GM12878 (cell line): ENCODE data around the gene CD63. TPM values are rescaled to one million over a fixed set of nuclear protein-coding genes. Genes with fewer than 3 reads are reported as not detected.

Experiments used
- BHLHE40 ChIP-seq, 2 experiments: fragments of 450-650 bp in 1 of 2; IDR thresholded peaks; 2 replicates each; pipeline ENCODE4 v1.6.1; 2011 to 2017; ENCODE audit warnings: low read depth in 2 of 2, borderline replicate concordance in 1 of 2, improper control_type of control experiment in 1 of 2, low read length in 1 of 2, mild to moderate bottlenecking in 1 of 2
- BMI1 ChIP-seq: fragments of 450-650 bp; IDR thresholded peaks from 2 replicates; pipeline ENCODE4 v1.6.1; 2016; ENCODE audit warnings: mild to moderate bottlenecking, moderate library complexity, borderline replicate concordance
- EZH2 ChIP-seq: IDR thresholded peaks from 2 replicates; pipeline ENCODE4 v1.6.1; 2012; ENCODE audit warnings: low read depth, mild to moderate bottlenecking, control low read depth, inconsistent platforms, low read length, borderline replicate concordance; ENCODE audit not compliant: control insufficient read depth
- GABPA ChIP-seq: IDR thresholded peaks from 2 replicates; pipeline ENCODE4 v1.6.1; 2014; ENCODE audit warnings: antibody characterized with exemption, low read depth, mild to moderate bottlenecking, inconsistent platforms
- GATAD2B ChIP-seq: fragments of 450-650 bp; conservative IDR thresholded peaks from 2 replicates; pipeline ENCODE4 v1.6.1; 2017; ENCODE audit warnings: low read depth, mild to moderate bottlenecking, moderate library complexity
- KLF5 ChIP-seq: fragments of 450-650 bp; IDR thresholded peaks from 2 replicates; pipeline ENCODE4 v1.6.1; 2014; ENCODE audit warnings: mild to moderate bottlenecking; ENCODE audit not compliant: partially characterized antibody
- MXI1 ChIP-seq: fragments of 150-350 bp; IDR thresholded peaks from 2 replicates; pipeline ENCODE4 v1.6.1; 2011; ENCODE audit warnings: low read depth, mild to moderate bottlenecking, inconsistent platforms, low read length, improper control_type of control experiment
- RAD51 ChIP-seq: fragments of 450-650 bp; IDR thresholded peaks from 2 replicates; pipeline ENCODE4 v1.6.1; 2016; ENCODE audit warnings: moderate library complexity, mild to moderate bottlenecking, inconsistent platforms
- RBBP5 ChIP-seq: fragments of 200-600 bp; sonication (generic); conservative IDR thresholded peaks from 2 replicates; pipeline ENCODE4 v1.6.1; 2016
- SP1 ChIP-seq: IDR thresholded peaks from one replicate; pipeline ENCODE4 v1.6.1; 2011; ENCODE audit warnings: low read depth, low read length
- SREBF1 ChIP-seq: IDR thresholded peaks from 2 replicates; pipeline ENCODE4 v1.6.1; 2012; ENCODE audit warnings: mild to moderate bottlenecking, low read length
- YBX1 ChIP-seq: fragments of 450-650 bp; IDR thresholded peaks from 2 replicates; pipeline ENCODE4 v1.6.1; 2016; ENCODE audit warnings: antibody characterized with exemption
- ZNF207 ChIP-seq: fragments of 450-650 bp; IDR thresholded peaks from 2 replicates; pipeline ENCODE4 v1.6.1; 2014; ENCODE audit warnings: antibody characterized with exemption, mild to moderate bottlenecking, borderline replicate concordance
- polyA plus RNA-seq, 11 experiments: library from polyadenylated mRNA; depleted of rRNA in 4 of 11; unstranded in 6 of 11; stranded (reverse) in 5 of 11; fragments of >200 nt; fragmentation: Nextera tagmentation in 4 of 11; fragmentation: Illumina TruSeq in 1 of 11; extraction: Ambion mirVana in 4 of 11; extraction: Trizol in 1 of 11; gene quantifications; 1 replicate in 1 of 11; 2 replicates in 10 of 11; pipeline versions ENCODE4 v1.2.1 to v1.2.3, GENCODE V29; 2011 to 2016; ENCODE audit warnings: inconsistent platforms in 2 of 11, missing spikeins in 2 of 11, low read depth in 1 of 11
- total RNA-seq, 4 experiments: library from RNA; depleted of rRNA in 3 of 4; stranded (reverse); fragments of >200 nt in 3 of 4; fragmentation: Illumina TruSeq in 1 of 4; extraction: Trizol in 1 of 4; gene quantifications; 2 replicates each; pipeline versions ENCODE4 v1.2.1 to v1.2.3, GENCODE V29; 2013 to 2021
- TF ChIP-seq, protein P1 (sequence below): fragments of 450-650 bp; IDR thresholded peaks from 2 replicates; pipeline ENCODE4 v1.6.1; 2017; ENCODE audit warnings: mild to moderate bottlenecking, moderate library complexity
- TF ChIP-seq, protein P2 (sequence below), 3 experiments: IDR thresholded peaks in 2 of 3; conservative IDR thresholded peaks in 1 of 3; 2 replicates each; pipeline ENCODE4 v1.5.1; 2011; ENCODE audit warnings: low read depth in 3 of 3, low read length in 3 of 3, mild to moderate bottlenecking in 3 of 3, control low read depth in 2 of 3, moderate library complexity in 2 of 3, inconsistent platforms in 1 of 3, mixed read lengths in 1 of 3; ENCODE audit not compliant: control insufficient read depth in 2 of 3, insufficient read depth in 1 of 3; ENCODE audit errors: extremely low read depth in 1 of 3
- TF ChIP-seq, protein P3 (sequence below): fragments of 450-650 bp; IDR thresholded peaks from 2 replicates; pipeline ENCODE4 v1.6.1; 2017; ENCODE audit warnings: low read depth, mild to moderate bottlenecking, moderate library complexity

The CD63 gene
- total and polyA plus RNA-seq, 10 of the 15 experiments (the other 5 are each of a cell fraction or from before 2014, with no cell fraction given) = 147 to 220 (median 183) TPM

DNA sequence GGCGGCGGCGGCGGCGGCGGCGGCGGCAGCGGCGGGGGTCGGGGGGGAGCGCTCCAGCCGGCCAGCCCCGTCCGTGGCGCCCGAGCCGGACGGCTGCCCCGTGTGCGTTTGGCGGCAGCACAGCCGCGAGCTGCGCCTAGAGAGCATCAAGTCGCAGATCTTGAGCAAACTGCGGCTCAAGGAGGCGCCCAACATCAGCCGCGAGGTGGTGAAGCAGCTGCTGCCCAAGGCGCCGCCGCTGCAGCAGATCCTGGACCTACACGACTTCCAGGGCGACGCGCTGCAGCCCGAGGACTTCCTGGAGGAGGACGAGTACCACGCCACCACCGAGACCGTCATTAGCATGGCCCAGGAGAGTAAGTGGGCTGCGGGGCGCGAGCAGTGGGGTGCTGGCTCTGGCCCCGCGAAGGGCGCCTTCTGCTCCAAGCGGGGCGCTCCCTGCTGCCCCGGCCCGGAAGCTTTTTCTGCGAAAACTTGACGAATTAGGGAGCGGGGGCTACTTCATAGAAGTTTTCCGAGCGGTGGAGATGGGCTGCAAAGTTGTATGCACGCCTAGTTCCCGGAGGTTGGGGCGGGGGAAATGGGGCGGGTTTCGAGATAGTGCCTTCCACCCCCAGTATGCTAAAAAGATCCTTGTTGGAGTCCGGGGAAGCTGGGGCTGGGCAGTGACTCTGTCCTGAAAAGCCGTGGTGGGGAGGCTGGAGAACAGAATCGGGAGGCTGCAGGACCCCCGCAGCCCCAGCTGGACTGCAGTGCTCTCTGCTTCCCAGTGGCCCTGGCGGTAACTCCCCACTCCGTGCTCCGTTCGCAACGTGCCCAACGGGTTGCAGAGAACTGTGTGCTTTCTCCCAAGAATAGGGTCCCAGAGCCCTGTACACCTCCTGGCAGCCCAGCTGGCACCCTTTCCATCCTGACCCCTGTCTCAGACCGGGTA is 14.9 kb upstream of the CD63 start (continued):
- TF ChIP-seq MXI1 (no peak; the same call in 1 of the 2 replicates), GABPA (no peak), YBX1 (no peak), SP1 (no peak), BHLHE40 (IDR thresholded peaks at IDR 0.05; ENCODE audit: borderline replicate concordance in 1 of 2, low read depth in 2 of 2, low read length in 1 of 2) (no peak), KLF5 (no peak), GATAD2B (peak; percentile 50; the same call in 1 of the 2 replicates), RAD51 (no peak), SREBF1 (no peak), ZNF207 (no peak), RBBP5 (no peak), EZH2 (no peak), BMI1 (no peak)
- TF ChIP-seq, protein P1, sequence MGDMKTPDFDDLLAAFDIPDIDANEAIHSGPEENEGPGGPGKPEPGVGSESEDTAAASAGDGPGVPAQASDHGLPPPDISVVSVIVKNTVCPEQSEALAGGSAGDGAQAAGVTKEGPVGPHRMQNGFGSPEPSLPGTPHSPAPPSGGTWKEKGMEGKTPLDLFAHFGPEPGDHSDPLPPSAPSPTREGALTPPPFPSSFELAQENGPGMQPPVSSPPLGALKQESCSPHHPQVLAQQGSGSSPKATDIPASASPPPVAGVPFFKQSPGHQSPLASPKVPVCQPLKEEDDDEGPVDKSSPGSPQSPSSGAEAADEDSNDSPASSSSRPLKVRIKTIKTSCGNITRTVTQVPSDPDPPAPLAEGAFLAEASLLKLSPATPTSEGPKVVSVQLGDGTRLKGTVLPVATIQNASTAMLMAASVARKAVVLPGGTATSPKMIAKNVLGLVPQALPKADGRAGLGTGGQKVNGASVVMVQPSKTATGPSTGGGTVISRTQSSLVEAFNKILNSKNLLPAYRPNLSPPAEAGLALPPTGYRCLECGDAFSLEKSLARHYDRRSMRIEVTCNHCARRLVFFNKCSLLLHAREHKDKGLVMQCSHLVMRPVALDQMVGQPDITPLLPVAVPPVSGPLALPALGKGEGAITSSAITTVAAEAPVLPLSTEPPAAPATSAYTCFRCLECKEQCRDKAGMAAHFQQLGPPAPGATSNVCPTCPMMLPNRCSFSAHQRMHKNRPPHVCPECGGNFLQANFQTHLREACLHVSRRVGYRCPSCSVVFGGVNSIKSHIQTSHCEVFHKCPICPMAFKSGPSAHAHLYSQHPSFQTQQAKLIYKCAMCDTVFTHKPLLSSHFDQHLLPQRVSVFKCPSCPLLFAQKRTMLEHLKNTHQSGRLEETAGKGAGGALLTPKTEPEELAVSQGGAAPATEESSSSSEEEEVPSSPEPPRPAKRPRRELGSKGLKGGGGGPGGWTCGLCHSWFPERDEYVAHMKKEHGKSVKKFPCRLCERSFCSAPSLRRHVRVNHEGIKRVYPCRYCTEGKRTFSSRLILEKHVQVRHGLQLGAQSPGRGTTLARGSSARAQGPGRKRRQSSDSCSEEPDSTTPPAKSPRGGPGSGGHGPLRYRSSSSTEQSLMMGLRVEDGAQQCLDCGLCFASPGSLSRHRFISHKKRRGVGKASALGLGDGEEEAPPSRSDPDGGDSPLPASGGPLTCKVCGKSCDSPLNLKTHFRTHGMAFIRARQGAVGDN = no peak
- TF ChIP-seq, protein P2, sequence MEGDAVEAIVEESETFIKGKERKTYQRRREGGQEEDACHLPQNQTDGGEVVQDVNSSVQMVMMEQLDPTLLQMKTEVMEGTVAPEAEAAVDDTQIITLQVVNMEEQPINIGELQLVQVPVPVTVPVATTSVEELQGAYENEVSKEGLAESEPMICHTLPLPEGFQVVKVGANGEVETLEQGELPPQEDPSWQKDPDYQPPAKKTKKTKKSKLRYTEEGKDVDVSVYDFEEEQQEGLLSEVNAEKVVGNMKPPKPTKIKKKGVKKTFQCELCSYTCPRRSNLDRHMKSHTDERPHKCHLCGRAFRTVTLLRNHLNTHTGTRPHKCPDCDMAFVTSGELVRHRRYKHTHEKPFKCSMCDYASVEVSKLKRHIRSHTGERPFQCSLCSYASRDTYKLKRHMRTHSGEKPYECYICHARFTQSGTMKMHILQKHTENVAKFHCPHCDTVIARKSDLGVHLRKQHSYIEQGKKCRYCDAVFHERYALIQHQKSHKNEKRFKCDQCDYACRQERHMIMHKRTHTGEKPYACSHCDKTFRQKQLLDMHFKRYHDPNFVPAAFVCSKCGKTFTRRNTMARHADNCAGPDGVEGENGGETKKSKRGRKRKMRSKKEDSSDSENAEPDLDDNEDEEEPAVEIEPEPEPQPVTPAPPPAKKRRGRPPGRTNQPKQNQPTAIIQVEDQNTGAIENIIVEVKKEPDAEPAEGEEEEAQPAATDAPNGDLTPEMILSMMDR (IDR thresholded peaks at IDR 0.05 in 2 of 3, conservative IDR thresholded peaks at IDR 0.05 in 1 of 3; ENCODE audit: control insufficient read depth in 2 of 3, extremely low read depth in 1 of 3, insufficient read depth in 1 of 3, low read depth in 3 of 3, low read length in 3 of 3) = peak in 2 of 3 experiments; percentile 6 to 19; a peak in 2 of 6 replicates
- TF ChIP-seq, protein P3, sequence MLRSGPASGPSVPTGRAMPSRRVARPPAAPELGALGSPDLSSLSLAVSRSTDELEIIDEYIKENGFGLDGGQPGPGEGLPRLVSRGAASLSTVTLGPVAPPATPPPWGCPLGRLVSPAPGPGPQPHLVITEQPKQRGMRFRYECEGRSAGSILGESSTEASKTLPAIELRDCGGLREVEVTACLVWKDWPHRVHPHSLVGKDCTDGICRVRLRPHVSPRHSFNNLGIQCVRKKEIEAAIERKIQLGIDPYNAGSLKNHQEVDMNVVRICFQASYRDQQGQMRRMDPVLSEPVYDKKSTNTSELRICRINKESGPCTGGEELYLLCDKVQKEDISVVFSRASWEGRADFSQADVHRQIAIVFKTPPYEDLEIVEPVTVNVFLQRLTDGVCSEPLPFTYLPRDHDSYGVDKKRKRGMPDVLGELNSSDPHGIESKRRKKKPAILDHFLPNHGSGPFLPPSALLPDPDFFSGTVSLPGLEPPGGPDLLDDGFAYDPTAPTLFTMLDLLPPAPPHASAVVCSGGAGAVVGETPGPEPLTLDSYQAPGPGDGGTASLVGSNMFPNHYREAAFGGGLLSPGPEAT = no peak
